ENCODE measurements around the gene MYO3A. TPM values are rescaled to one million over a fixed set of nuclear protein-coding genes. Genes with fewer than 3 reads are reported as not detected.

Gene MYO3A
- total and polyA plus RNA-seq, 2 donors (not counting 3 experiments of a cell fraction or from before 2014, with no cell fraction given), result not detected

DNA sequence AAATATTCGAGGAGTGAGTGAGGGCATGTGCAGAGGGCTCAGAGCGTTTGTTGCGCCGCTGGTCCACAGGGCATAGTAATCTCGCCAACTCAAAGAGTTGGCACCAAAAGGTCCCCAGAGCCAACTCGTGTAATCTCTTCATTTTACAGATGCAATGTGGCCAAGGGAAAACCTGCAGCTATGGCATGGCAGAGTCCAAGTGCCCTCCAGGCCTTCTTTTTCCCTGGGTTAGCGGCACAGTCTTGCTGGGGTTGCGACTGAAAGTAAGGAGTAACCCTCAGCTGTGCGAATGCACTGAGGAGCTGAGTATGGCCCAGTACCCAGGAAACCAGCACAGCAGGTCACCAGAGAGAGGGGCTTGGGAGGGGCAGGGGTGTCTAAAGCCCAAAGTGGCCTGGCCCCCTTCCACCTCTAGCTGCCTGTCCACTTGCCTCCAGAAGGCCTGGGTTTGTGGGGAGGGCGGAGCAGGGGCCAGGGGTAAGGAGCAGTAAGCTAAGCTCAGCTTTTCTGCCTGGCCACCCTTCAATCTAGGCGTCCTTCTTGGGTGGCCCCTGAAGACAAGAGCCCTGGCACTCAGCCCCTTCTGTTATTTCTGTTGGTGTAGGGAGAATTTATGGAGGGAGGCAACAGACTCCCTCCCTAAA is 279.2 kb downstream of the MYO3A start:
- no peaks in the 10 kb centered on the region for H4K20me1 ChIP-seq (replicated peaks; ENCODE audit: control insufficient read depth, extremely low read depth, insufficient read depth, low read length)
- no peak for DNase-seq (ENCODE audit: low read depth, low spot score)
- BruUV-seq (replicated peaks), result no TSS peak
- no peaks in the 10 kb centered on the region for H3K36me3 ChIP-seq (ENCODE audit: control insufficient read depth in 2 of 2, extremely low read depth in 1 of 2, insufficient read depth in 2 of 2, low read length in 2 of 2)
- no peak overlapping the region for H3K4me2 ChIP-seq (ENCODE audit: insufficient read depth, low read length)
- H3K79me2 ChIP-seq (ENCODE audit: control insufficient read depth, insufficient read depth, low read length), result no peaks in the 10 kb centered on the region
- no peaks in the 10 kb centered on the region for H3K9me1 ChIP-seq (replicated peaks; ENCODE audit: control insufficient read depth, extremely low read depth, insufficient read depth, low read length)
- no peak overlapping the region for H2AFZ ChIP-seq (ENCODE audit: low read depth, low read length)
- ChIA-PET POLR2A (no interaction called here), CTCF (no interaction called here)
- H3K4me3 ChIP-seq (replicated peaks in 1 of 3; ENCODE audit: insufficient read depth in 1 of 3, low read depth in 1 of 3, low read length in 3 of 3), result no peak overlapping the region
- no peak overlapping the region for H3K27ac ChIP-seq (ENCODE audit: insufficient read depth, low read depth, low read length)
- H3K9ac ChIP-seq (replicated peaks; ENCODE audit: extremely low read depth, insufficient read depth, low read length), result no peak overlapping the region
- dilution Hi-C loops (cut with MboI; ENCODE audit: extremely low pct_ligation_motif_present, low sequenced_read_pairs), result no loop called here
- no peaks in the 10 kb centered on the region for H3K4me1 ChIP-seq (ENCODE audit: control insufficient read depth, extremely low read depth, insufficient read depth, low read length)
- no peak for TF ChIP-seq CTCF (IDR thresholded peaks at IDR 0.05; ENCODE audit: extremely low read depth in 1 of 2, insufficient read depth in 1 of 2, low read depth in 1 of 2, low read length in 2 of 2)
- no peak for TF ChIP-seq POLR2A (IDR thresholded peaks at IDR 0.05; ENCODE audit: low read depth, low read length)
- TF ChIP-seq FOS (IDR thresholded peaks at IDR 0.05; ENCODE audit: borderline replicate concordance, insufficient read depth, low read length), result no peak
- no peak for TF ChIP-seq GATA2 (IDR thresholded peaks at IDR 0.05; ENCODE audit: insufficient read depth, insufficient read length, low read depth, low read length)
- TF ChIP-seq MAX (IDR thresholded peaks at IDR 0.05; ENCODE audit: insufficient read depth, insufficient read length), result no peak
- no peak for TF ChIP-seq MYC (IDR thresholded peaks at IDR 0.05; ENCODE audit: low read depth, low read length)
- no peak for TF ChIP-seq POLR2AphosphoS5 (IDR thresholded peaks at IDR 0.05; ENCODE audit: insufficient read depth, low read depth, low read length)
- no peak for TF ChIP-seq JUN (IDR thresholded peaks at IDR 0.05; ENCODE audit: borderline replicate concordance, insufficient read depth, insufficient read length, low read depth)
- TF ChIP-seq EZH2 (IDR thresholded peaks at IDR 0.05; ENCODE audit: borderline replicate concordance, low read depth, low read length, severe bottlenecking), result no peak
- intact Hi-C loops (cut with micrococcal nuclease), result no loop called here
- no peaks in the 10 kb centered on the region for H3K9me3 ChIP-seq (replicated peaks; ENCODE audit: control insufficient read depth, insufficient read depth, low read length)
- FAIRE-seq, result no peak
- H3K27me3 ChIP-seq (ENCODE audit: control insufficient read depth in 2 of 2, insufficient read depth in 2 of 2, low read length in 2 of 2), result peaks cover 25 to 42% of the 10 kb centered on the region in 2 experiments

Data from endothelial cell of umbilical vein (primary cell).